Progenitor cell of endocrine pancreas (in vitro differentiated cells): ENCODE measurements around the gene SH3PXD2A. TPM values are rescaled to one million over a fixed set of nuclear protein-coding genes. Genes with fewer than 3 reads are reported as not detected.

Experiments
- DNase-seq: peaks from one replicate; pipeline ENCODE4 v3.0.0; 2021; ENCODE audit warnings: low spot score; ENCODE audit not compliant: unreplicated experiment
- H3K27ac Mint-ChIP-seq: 2 replicates; pipeline ENCODE4 v1.8.0; 2021; ENCODE audit warnings: mild to moderate bottlenecking, moderate library complexity, mixed read lengths
- H3K27me3 Mint-ChIP-seq: 2 replicates; pipeline ENCODE4 v1.8.0; 2021; ENCODE audit warnings: mixed read lengths
- H3K36me3 Mint-ChIP-seq: 2 replicates; pipeline ENCODE4 v1.8.0; 2022; ENCODE audit warnings: mixed read lengths; ENCODE audit not compliant: insufficient read depth
- H3K4me1 Mint-ChIP-seq: 2 replicates; pipeline ENCODE4 v1.8.0; 2021; ENCODE audit warnings: low read depth, mixed read lengths
- H3K4me3 Mint-ChIP-seq: 2 replicates; pipeline ENCODE4 v1.8.0; 2021; ENCODE audit warnings: low read depth, mild to moderate bottlenecking, moderate library complexity, mixed read lengths
- H3K9me3 Mint-ChIP-seq: 2 replicates; pipeline ENCODE4 v1.8.0; 2021; ENCODE audit warnings: low read depth, mixed read lengths
- CTCF ChIP-seq: fragments of 200-600 bp; sonication (generic); IDR thresholded peaks from one replicate; pipeline ENCODE4 v1.5.0; 2021; ENCODE audit warnings: antibody characterized with exemption, mild to moderate bottlenecking; ENCODE audit not compliant: unreplicated experiment
- total RNA-seq: library from RNA; stranded (reverse); gene quantifications from 2 replicates; pipeline ENCODE4 v1.2.1, GENCODE V29; 2021

The SH3PXD2A gene
- total RNA-seq, 1 donor from 2014 or later: 28.0 TPM

GRCh38 chr10:103836861-103837260, 18.5 kb downstream of the SH3PXD2A start:
- TF ChIP-seq CTCF: no peak
- H3K4me1 Mint-ChIP-seq: peaks cover 55% of the 10 kb centered on the region
- DNase-seq: no peak
- H3K27ac Mint-ChIP-seq: peak overlapping the region; percentile 0
- peaks cover 3% of the 10 kb centered on the region for H3K36me3 Mint-ChIP-seq
- no peak overlapping the region for H3K4me3 Mint-ChIP-seq
- H3K9me3 Mint-ChIP-seq: no peaks in the 10 kb centered on the region
- no peaks in the 10 kb centered on the region for H3K27me3 Mint-ChIP-seq

GRCh38 chr10:103836273-103836672, 19.1 kb downstream of the SH3PXD2A start:
- H3K9me3 Mint-ChIP-seq: no peaks in the 10 kb centered on the region

GRCh38 chr10:103835096-103836050, 20.0 kb downstream of the SH3PXD2A start:
- Mint-ChIP-seq H3K4me3 (no peak overlapping the region), H3K27ac (peak overlapping the region; percentile 51), H3K9me3 (no peaks in the 10 kb centered on the region), H3K36me3 (peaks cover 4% of the 10 kb centered on the region), H3K4me1 (peaks cover 51% of the 10 kb centered on the region), H3K27me3 (no peaks in the 10 kb centered on the region)
- no peak for DNase-seq
- TF ChIP-seq CTCF: no peak

More at GRCh38 chr10:103836273-103836672, 19.1 kb downstream of the SH3PXD2A start:
- peak overlapping the region; percentile 0 for H3K27ac Mint-ChIP-seq
- peaks cover 53% of the 10 kb centered on the region for H3K4me1 Mint-ChIP-seq
- TF ChIP-seq CTCF: no peak
- H3K36me3 Mint-ChIP-seq: peaks cover 4% of the 10 kb centered on the region
- H3K4me3 Mint-ChIP-seq: peak overlapping the region; percentile 1
- no peak for DNase-seq
- H3K27me3 Mint-ChIP-seq: no peaks in the 10 kb centered on the region

GRCh38 chr10:103834436-103835095, 20.8 kb downstream of the SH3PXD2A start:
- DNase-seq: no peak
- H3K27me3 Mint-ChIP-seq: no peaks in the 10 kb centered on the region
- no peak overlapping the region for H3K4me3 Mint-ChIP-seq

More at GRCh38 chr10:103834436-103835095, 20.8 kb downstream of the SH3PXD2A start:
- no peaks in the 10 kb centered on the region for H3K9me3 Mint-ChIP-seq
- TF ChIP-seq CTCF: no peak
- H3K27ac Mint-ChIP-seq: no peak overlapping the region
- H3K4me1 Mint-ChIP-seq: peaks cover 52% of the 10 kb centered on the region
- H3K36me3 Mint-ChIP-seq: peaks cover 4% of the 10 kb centered on the region
